Fibroblast of the aortic adventitia (primary cell): ENCODE results near the gene PPP1R37. TPM values are rescaled to one million over a fixed set of nuclear protein-coding genes. Genes with fewer than 3 reads are reported as not detected.

Source experiments
- DNase-seq: peaks from one replicate; pipeline ENCODE4 v3.0.0-alpha.2; 2010; ENCODE audit warnings: low read depth
- H3K4me3 ChIP-seq: 2 replicates; pipeline ENCODE4 v1.5.1; 2011; ENCODE audit warnings: low read depth, mild to moderate bottlenecking, control low read depth, low read length, moderate library complexity
- total RNA-seq: library from RNA; depleted of rRNA; stranded (reverse); fragments of >200 nt; gene quantifications from 2 replicates; pipeline ENCODE4 v1.2.3, GENCODE V29; 2012; ENCODE audit warnings: low replicate concordance
- TF ChIP-seq, protein P1 (sequence below): IDR thresholded peaks from 2 replicates; pipeline ENCODE4 v1.5.1; 2011; ENCODE audit warnings: mild to moderate bottlenecking, low read length, control low read depth, inconsistent platforms; ENCODE audit not compliant: insufficient read depth

The PPP1R37 gene
- total RNA-seq, 1 donor: 28.0 TPM

GRCh38 chr19:45087531-45087930 lies 5.4 kb upstream of the PPP1R37 start:
- TF ChIP-seq, protein P1, sequence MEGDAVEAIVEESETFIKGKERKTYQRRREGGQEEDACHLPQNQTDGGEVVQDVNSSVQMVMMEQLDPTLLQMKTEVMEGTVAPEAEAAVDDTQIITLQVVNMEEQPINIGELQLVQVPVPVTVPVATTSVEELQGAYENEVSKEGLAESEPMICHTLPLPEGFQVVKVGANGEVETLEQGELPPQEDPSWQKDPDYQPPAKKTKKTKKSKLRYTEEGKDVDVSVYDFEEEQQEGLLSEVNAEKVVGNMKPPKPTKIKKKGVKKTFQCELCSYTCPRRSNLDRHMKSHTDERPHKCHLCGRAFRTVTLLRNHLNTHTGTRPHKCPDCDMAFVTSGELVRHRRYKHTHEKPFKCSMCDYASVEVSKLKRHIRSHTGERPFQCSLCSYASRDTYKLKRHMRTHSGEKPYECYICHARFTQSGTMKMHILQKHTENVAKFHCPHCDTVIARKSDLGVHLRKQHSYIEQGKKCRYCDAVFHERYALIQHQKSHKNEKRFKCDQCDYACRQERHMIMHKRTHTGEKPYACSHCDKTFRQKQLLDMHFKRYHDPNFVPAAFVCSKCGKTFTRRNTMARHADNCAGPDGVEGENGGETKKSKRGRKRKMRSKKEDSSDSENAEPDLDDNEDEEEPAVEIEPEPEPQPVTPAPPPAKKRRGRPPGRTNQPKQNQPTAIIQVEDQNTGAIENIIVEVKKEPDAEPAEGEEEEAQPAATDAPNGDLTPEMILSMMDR: no peak
- no peak for DNase-seq

DNA sequence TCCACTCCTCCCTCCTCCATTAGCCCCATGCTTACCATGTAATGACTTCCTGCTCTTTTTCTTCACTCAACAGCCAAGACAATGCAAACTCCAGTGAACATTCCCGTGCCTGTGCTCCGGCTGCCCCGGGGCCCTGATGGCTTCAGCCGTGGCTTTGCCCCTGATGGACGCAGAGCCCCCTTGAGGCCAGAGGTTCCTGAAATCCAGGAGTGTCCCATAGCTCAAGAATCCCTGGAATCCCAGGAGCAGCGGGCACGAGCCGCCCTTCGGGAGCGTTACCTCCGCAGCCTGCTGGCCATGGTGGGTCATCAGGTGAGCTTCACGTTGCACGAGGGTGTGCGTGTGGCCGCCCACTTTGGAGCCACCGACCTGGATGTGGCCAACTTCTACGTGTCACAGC lies 2.9 kb upstream of the PPP1R37 start:
- no peak for DNase-seq
- TF ChIP-seq, protein P1: no peak

More at GRCh38 chr19:45087531-45087930, 5.4 kb upstream of the PPP1R37 start:
- H3K4me3 ChIP-seq: no peak overlapping the region

GRCh38 chr19:45090606-45091005 lies 2.4 kb upstream of the PPP1R37 start:
- TF ChIP-seq, protein P1: no peak
- H3K4me3 ChIP-seq: peak overlapping the region; percentile 63
- DNase-seq: no peak

More for the DNA sequence above, 2.9 kb upstream of the PPP1R37 start:
- no peak overlapping the region for H3K4me3 ChIP-seq

DNA sequence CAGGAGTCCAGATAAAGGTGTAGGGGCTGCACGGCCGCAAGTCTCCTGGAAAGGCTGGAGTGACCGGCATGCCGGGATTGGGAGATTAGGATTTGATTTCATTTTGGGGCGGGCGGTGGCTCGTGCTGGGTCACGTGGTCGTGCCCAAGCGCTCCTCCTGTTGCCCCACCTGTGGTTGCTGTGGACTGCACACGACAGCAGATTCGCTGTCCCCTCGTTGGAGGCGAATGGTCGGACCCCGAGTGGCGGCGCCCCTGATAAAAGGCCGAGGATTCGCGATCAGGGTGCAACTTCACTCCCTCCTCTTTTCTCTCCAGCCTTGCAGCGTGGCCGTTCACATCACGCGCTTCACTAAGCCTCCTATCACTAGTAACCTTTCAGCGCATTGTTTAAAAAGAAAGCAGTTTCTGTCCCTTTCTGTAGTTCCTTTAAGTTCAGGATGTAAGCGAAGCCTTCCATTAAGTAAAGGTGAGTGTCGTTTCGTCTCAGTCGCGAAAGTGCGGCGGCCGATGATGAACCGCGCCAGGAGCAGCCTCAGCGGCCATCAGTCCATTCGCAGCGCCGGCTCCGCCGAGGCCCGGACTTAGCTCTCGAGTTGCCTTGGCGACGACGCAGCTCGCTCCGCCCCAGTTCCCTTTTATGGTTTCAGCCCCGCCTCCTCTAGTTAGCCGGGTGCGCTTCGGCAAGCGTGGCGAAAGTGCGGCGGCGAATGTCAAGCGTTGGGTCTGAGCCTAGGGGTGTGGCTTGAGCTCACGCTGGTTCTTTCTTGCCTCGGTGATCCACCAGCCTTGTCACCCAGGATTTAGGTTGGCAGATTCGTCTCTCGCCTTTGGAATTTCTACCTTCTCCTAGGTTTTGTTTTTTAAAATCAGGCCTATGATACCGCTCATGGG lies 1.7 kb upstream of the PPP1R37 start:
- peak; percentile 99 for DNase-seq
- peak overlapping the region; percentile 89 for H3K4me3 ChIP-seq
- TF ChIP-seq, protein P1: no peak

DNA sequence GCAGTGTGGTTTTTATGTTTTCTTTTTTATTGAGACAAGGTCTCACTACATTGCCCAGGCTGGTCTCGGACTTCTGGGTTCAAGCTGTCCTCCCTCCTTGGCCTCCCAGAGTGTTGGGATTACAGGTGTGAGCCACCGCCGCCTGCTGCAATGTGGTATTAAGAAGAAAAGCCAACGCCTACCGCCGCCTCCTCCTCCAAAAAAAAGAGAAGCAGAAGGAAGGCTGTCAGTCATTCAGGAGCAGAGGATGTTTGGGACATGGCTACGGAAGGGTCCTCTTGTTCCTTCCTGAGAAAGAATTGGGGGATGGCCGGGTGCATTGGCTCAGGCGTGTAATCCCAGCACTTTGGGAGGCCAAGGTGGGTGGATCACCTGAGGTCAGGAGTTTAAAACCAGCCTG lies 1.2 kb downstream of the PPP1R37 start:
- DNase-seq: no peak
- TF ChIP-seq, protein P1: no peak
- H3K4me3 ChIP-seq: peak overlapping the region; percentile 89

- H3K4me3 ChIP-seq: peak overlapping the region; percentile 41
- TF ChIP-seq, protein P1: no peak
- DNase-seq: no peak
These were observed 1.7 kb downstream of the PPP1R37 start for GRCh38 chr19:45094707-45095106.
